ENCODE results near the gene CDH13.

The CDH13 gene

DNA sequence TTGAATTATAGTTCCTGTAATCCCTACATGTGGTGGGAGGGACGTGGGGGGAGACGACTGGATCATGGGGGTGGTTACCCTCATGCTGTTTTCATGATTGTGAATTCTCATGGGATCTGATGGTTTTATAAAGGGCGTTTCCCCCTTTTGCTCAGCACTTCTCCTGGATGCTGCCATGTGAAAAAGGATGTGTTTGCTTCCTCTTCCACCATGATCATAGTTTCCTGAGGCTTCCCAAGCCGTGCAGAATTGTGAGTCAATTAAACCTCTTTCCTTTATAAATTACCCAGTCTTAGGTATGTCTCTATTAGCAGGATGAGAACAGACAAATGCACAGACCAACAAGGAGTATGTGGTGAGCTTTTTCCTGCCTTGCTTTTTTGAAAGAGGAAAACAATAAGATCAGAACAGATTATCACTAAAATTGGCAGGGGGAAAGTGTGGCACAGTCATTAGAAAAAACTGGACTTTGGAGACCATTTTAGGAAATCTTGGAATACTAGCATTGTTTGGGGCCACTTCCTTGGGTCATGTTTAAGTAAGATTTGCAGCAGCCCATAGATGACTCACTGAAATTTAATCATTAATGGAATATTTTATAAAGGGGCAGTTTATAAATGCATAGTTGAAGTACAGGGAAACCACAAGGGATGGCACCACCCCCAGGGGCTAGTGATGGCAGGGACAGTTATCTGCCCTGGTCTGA, 352.8 kb downstream of the CDH13 start:
- H3K27ac ChIP-seq = no peak overlapping the region
- TF ChIP-seq, protein P1, sequence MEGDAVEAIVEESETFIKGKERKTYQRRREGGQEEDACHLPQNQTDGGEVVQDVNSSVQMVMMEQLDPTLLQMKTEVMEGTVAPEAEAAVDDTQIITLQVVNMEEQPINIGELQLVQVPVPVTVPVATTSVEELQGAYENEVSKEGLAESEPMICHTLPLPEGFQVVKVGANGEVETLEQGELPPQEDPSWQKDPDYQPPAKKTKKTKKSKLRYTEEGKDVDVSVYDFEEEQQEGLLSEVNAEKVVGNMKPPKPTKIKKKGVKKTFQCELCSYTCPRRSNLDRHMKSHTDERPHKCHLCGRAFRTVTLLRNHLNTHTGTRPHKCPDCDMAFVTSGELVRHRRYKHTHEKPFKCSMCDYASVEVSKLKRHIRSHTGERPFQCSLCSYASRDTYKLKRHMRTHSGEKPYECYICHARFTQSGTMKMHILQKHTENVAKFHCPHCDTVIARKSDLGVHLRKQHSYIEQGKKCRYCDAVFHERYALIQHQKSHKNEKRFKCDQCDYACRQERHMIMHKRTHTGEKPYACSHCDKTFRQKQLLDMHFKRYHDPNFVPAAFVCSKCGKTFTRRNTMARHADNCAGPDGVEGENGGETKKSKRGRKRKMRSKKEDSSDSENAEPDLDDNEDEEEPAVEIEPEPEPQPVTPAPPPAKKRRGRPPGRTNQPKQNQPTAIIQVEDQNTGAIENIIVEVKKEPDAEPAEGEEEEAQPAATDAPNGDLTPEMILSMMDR (conservative IDR thresholded peaks at IDR 0.05) = no peak
- no peak for TF ChIP-seq ZFX (IDR thresholded peaks at IDR 0.05)

DNA sequence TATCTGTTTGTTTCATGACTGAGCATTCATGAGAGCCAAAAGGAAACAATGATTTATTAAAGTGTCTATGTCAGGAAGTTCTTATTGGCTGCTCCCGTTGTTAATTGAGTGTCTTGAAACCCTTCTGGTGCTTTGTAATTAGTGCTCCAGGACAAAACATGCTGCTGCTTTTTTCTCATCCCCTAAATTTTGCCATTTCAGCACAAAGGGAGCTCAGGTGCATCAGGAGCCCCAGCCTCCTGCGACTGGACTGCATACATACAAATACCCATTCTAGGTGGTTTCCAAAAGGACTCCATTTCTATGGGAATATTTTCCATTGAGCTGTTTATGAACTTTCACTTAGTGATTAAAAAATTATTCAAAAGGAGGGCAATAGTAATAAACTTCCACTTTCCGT, 354.0 kb downstream of the CDH13 start:
- H3K27ac ChIP-seq = no peak overlapping the region
- TF ChIP-seq ZFX (IDR thresholded peaks at IDR 0.05) = no peak
- TF ChIP-seq, protein P1 (conservative IDR thresholded peaks at IDR 0.05) = no peak

DNA sequence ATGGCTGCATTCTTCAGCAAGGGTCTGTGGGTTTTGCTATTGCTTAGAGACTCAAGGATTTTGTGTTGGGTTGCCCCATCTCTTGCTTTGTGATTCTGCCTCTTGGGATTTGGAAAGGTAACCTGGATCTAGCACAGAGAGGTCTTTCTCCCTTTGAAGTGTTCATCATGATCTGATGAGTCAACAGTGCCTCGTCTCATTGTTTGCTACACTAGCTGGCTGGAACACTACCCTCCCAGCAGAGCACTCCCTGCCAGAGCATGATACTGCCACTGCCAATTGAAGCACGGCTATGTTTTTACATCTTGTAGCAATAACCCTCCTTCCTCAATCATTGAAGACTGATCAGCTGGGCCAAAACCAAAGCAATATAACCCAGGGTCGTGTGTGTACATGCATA, 361.0 kb downstream of the CDH13 start:
- H3K27ac ChIP-seq = no peak overlapping the region
- TF ChIP-seq, protein P1 (conservative IDR thresholded peaks at IDR 0.05) = no peak
- no peak for TF ChIP-seq ZFX (IDR thresholded peaks at IDR 0.05)

DNA sequence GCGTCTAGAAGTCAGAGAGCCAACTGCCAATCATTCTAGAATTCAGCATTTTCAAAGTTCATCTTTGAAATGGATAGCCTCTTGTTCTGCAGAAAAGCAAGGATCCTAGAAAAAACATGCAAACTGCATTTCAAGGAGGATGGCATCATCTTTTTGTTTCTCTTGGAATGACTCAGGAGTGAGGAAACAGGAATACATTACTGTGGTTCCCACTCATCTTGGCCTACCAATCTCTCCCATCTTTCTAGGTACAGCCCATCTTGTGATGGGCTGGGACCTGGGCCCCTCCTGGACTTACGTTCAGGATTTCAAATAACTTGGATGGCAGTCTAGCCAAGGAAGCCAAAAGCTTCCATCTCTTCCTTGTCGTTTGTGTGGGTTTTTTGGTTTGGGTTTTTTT, 363.4 kb downstream of the CDH13 start:
- no peak overlapping the region for H3K27ac ChIP-seq
- TF ChIP-seq, protein P1 (conservative IDR thresholded peaks at IDR 0.05) = no peak
- TF ChIP-seq ZFX (IDR thresholded peaks at IDR 0.05) = no peak

DNA sequence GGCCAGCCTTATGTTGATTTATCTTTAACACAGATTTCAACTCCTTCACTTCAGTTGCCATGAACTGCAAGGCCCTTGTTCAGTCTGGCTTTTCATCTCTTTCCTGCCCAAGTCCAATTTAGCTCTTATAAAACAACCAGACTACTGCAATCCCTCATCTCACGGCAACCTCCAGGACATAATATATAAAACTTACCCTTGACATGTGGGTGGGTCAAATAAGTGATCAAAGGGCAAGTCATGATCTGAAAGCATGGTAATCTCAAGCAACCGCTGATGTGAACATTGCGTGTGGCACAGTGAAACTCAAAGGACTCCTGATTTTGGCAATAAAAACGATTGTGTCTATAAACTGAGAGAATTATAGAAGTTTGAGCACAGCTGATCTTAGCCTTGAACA, 364.6 kb downstream of the CDH13 start:
- H3K27ac ChIP-seq = no peak overlapping the region
- TF ChIP-seq, protein P1 (conservative IDR thresholded peaks at IDR 0.05) = no peak
- no peak for TF ChIP-seq ZFX (IDR thresholded peaks at IDR 0.05)

DNA sequence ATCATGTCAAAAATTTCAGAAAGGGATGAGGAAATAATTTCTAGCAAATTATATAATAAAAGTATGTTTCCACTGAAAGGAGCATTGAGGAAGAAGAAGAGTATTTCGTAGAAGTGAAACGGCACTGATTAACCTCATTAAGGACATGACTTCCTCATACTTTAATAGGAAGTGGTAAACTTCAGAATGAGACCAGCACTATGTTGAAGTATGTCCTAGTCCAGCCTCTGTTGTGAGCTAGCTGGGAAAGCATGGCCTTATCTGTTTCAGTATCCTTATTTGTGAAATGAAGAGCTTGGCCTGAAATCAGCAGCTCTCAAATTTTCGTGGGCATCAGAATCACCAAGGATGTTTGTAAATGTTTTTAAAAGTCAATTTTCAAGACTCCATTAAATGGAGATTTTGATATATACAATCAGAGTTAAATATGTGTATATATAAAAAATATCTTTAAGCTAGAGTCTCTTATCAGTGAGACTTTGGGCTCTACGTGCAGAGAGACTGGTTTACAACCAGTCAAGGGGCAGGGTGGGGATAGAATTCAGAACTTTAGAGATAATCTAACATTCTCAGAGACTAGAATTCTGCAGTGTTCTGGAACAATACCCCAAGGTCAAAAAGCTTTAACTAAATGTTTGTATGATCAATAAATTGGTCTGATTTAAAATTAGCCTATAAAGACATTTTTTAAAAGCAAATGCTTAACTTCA, 365.4 kb downstream of the CDH13 start:
- TF ChIP-seq ZFX (IDR thresholded peaks at IDR 0.05) = no peak
- TF ChIP-seq, protein P1 (conservative IDR thresholded peaks at IDR 0.05) = no peak
- no peak overlapping the region for H3K27ac ChIP-seq

DNA sequence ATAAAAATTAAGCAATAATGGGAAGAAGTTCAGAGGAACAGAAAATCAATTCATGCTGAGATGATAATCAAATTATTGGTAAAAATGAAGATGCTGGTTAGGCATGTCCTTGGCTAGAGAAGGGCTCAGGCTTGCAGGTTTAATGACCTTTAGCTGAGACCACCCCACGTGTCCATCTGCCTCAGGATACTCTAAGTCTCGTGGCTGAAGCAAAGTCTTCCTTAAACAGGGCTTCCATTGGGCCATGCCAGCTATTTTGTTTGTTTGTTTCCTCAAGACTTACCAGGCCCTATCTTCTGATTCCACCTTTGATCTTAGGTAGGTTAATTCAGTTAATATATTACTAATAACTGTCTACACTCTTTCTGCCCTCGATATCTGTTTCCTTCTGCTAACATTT, 366.0 kb downstream of the CDH13 start:
- H3K27ac ChIP-seq = no peak overlapping the region
- TF ChIP-seq, protein P1 (conservative IDR thresholded peaks at IDR 0.05) = no peak
- TF ChIP-seq ZFX (IDR thresholded peaks at IDR 0.05) = no peak
